ENCODE measurements around the gene FCER2. TPM values are rescaled to one million over a fixed set of nuclear protein-coding genes. Genes with fewer than 3 reads are reported as not detected.

The FCER2 gene
- total RNA-seq, 1 donor from 2014 or later, result 0.30 TPM

DNA sequence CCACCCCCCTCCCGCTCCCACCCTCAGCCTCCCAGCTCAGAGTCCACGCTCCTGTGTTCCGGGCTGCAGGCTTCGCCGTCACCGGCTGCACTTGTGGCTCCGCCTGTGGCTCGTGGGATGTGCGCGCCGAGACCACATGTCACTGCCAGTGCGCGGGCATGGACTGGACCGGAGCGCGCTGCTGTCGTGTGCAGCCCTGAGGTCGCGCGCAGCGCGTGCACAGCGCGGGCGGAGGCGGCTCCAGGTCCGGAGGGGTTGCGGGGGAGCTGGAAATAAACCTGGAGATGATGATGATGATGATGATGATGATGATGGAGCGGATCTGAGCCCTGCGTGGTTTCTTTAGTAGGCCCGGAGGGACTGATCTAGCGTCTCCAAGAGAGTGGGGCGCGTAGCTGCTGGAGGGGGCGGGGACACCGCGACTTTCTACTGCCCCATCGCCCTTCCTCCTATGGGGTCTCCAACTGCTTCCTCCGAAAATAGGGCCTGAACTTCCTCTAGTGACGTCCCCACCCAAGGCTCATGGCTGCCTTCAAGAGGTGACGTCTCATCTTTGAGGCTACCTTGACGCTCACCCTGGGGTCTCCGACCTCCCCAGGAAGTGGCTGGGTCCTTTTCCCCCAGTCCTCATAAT is 31.7 kb downstream of the FCER2 start:
- H3K27ac ChIP-seq (replicated peaks), result no peak overlapping the region
- H3K4me3 ChIP-seq, result no peak overlapping the region
- TF ChIP-seq, protein P1, sequence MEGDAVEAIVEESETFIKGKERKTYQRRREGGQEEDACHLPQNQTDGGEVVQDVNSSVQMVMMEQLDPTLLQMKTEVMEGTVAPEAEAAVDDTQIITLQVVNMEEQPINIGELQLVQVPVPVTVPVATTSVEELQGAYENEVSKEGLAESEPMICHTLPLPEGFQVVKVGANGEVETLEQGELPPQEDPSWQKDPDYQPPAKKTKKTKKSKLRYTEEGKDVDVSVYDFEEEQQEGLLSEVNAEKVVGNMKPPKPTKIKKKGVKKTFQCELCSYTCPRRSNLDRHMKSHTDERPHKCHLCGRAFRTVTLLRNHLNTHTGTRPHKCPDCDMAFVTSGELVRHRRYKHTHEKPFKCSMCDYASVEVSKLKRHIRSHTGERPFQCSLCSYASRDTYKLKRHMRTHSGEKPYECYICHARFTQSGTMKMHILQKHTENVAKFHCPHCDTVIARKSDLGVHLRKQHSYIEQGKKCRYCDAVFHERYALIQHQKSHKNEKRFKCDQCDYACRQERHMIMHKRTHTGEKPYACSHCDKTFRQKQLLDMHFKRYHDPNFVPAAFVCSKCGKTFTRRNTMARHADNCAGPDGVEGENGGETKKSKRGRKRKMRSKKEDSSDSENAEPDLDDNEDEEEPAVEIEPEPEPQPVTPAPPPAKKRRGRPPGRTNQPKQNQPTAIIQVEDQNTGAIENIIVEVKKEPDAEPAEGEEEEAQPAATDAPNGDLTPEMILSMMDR (IDR thresholded peaks at IDR 0.05; ENCODE audit: borderline replicate concordance), result no peak
- no peak for DNase-seq
- H3K36me3 ChIP-seq, result no peaks in the 10 kb centered on the region
- H3K4me1 ChIP-seq, result no peaks in the 10 kb centered on the region
- peaks cover 8% of the 10 kb centered on the region for H3K9me3 ChIP-seq (replicated peaks)
- intact Hi-C loops (cut with micrococcal nuclease), result no loop called here
- peaks cover 66% of the 10 kb centered on the region for H3K27me3 ChIP-seq (ENCODE audit: low read depth)

DNA sequence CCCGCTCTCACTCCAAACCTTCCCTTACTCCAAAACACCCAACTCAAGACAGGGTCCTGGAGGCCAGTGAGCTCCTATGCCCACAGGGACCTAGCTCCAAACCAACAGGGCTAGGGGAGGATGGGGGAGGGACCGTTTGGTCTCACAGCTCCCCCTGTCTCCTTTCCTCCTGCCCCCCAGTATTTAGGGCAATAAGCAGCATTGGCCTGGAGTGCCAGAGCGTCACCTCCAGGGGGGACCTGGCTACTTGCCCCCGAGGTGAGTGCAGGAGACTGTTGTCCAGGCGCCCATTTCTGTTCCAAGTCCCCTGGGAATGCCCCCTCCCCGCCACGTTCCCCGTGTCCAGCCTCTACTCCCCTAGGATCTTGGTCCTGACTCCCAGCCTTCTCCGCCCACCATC is 32.3 kb downstream of the FCER2 start:
- Histone ChIP-seq H3K9me3 (replicated peaks) (peaks cover 8% of the 10 kb centered on the region), H3K36me3 (no peaks in the 10 kb centered on the region), H3K4me1 (no peaks in the 10 kb centered on the region), H3K4me3 (no peak overlapping the region), H3K27me3 (ENCODE audit: low read depth) (peaks cover 72% of the 10 kb centered on the region), H3K27ac (replicated peaks) (no peak overlapping the region)
- TF ChIP-seq, protein P1 (IDR thresholded peaks at IDR 0.05; ENCODE audit: borderline replicate concordance), result no peak
- no peak for DNase-seq
- intact Hi-C loops (cut with micrococcal nuclease), result no loop called here

DNA sequence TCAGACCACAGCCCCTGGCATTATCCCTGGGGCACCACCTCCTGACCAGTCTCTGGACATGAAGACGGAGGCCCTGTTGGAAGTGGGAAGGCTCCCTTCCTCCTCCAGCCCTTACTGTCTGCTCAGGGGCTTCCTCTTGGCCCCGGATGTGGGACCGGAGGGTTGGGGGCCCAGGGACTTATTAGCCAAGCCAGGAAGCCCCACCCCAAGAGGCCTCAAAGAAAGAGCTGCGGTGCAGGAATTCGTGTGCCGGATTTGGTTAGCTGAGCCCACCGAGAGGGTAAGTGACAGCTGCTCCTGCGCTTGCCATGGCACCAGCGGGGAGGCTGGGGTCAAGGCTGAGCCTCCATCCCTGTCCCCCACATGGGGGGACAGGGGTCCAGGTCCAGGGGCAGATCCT is 33.1 kb downstream of the FCER2 start, which contains the start of gene RETN:
Gene RETN (plus strand): TSS at position 208 of the 400 bp plus-strand sequence. CDS start 278 bp downstream, outside the sequence.
- TF ChIP-seq, protein P1 (IDR thresholded peaks at IDR 0.05; ENCODE audit: borderline replicate concordance), result no peak
- H3K36me3 ChIP-seq, result no peaks in the 10 kb centered on the region
- intact Hi-C loops (cut with micrococcal nuclease), result no loop called here
- no peaks in the 10 kb centered on the region for H3K4me1 ChIP-seq
- H3K27ac ChIP-seq (replicated peaks), result no peak within 1 kb of the TSS
- no peak for DNase-seq
- no peak within 1 kb of the TSS for H3K4me3 ChIP-seq
- H3K9me3 ChIP-seq (replicated peaks), result peaks cover 3% of the 10 kb centered on the region
- H3K27me3 ChIP-seq (ENCODE audit: low read depth), result peaks cover 79% of the 10 kb centered on the region

DNA sequence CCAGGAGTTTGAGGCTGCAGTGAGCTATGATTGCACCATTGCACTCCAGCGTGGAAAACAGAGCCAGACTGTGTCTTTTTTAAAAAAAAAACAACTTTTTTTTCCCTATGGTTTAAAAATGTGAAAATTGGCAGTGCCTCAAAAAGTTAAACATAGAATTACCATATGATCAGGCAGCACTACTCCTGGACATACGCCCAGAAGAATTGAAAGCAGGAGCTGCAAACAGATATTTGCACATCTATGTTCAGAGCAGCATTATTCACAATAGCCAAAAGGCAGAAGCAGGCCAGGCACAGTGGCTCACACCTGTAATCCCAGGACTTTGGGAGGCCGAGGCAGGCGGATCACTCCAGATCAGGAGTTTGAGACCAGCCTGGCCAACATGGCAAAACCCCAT is 36.9 kb downstream of the FCER2 start:
- Histone ChIP-seq H3K4me1 (no peaks in the 10 kb centered on the region), H3K4me3 (no peak overlapping the region), H3K27me3 (ENCODE audit: low read depth) (peaks cover 84% of the 10 kb centered on the region), H3K9me3 (replicated peaks) (no peaks in the 10 kb centered on the region), H3K27ac (replicated peaks) (no peak overlapping the region), H3K36me3 (no peaks in the 10 kb centered on the region)
- TF ChIP-seq, protein P1 (IDR thresholded peaks at IDR 0.05; ENCODE audit: borderline replicate concordance), result no peak
- DNase-seq, result no peak
- intact Hi-C loops (cut with micrococcal nuclease), result no loop called here

DNA sequence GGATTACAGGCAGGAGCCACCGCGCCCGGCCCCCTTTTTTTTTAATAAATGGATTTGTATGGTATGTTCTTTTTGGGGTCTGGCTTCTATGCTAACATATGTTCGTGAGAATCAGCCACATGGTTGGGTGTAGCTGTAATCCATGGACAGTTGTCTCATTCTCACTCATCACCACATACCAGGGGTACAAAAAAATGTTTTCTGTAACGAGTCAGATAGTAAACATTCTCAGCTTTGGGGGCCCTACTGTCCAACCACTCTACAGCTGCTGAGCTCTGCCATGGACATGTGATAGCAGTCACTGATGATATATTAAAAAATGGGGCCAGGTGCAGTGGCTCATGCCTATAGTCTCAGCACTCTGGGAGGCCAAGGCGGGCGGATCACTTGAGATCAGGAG is 38.2 kb downstream of the FCER2 start:
- no peak for DNase-seq
- Histone ChIP-seq H3K9me3 (replicated peaks) (no peaks in the 10 kb centered on the region), H3K27me3 (ENCODE audit: low read depth) (peaks cover 84% of the 10 kb centered on the region), H3K4me1 (no peaks in the 10 kb centered on the region), H3K36me3 (no peaks in the 10 kb centered on the region), H3K27ac (replicated peaks) (no peak overlapping the region), H3K4me3 (no peak overlapping the region)
- TF ChIP-seq, protein P1 (IDR thresholded peaks at IDR 0.05; ENCODE audit: borderline replicate concordance), result no peak
- intact Hi-C loops (cut with micrococcal nuclease), result no loop called here
